Dedifferentiated amniotic fluid mesenchymal stem cell (primary cell): ENCODE measurements around the gene HS3ST5.

ENCODE experiments used
- DNase-seq: peaks from one replicate; pipeline ENCODE4 v3.0.0-alpha.2; 2016; ENCODE audit errors: extremely low spot score

HS3ST5 gene

GRCh38 chr6:114194362-114195026 is 148.3 kb downstream of the HS3ST5 start:
- peak; percentile 46 for DNase-seq

GRCh38 chr6:114187563-114187962 is 155.3 kb downstream of the HS3ST5 start:
- DNase-seq, result no peak

GRCh38 chr6:114181664-114182063 is 161.2 kb downstream of the HS3ST5 start:
- no peak for DNase-seq

GRCh38 chr6:114179411-114179810 is 163.4 kb downstream of the HS3ST5 start:
- no peak for DNase-seq

- no peak for DNase-seq
Observed at GRCh38 chr6:114176726-114177125, 166.1 kb downstream of the HS3ST5 start.

GRCh38 chr6:114172576-114173260 is 170.1 kb downstream of the HS3ST5 start:
- no peak for DNase-seq

GRCh38 chr6:114171473-114171872 is 171.3 kb downstream of the HS3ST5 start:
- DNase-seq, result no peak

GRCh38 chr6:114170958-114171387 is 171.8 kb downstream of the HS3ST5 start:
- no peak for DNase-seq

- no peak for DNase-seq
Observed at GRCh38 chr6:114170372-114170771, 172.5 kb downstream of the HS3ST5 start.

GRCh38 chr6:114169763-114170162 is 173.1 kb downstream of the HS3ST5 start:
- no peak for DNase-seq

- no peak for DNase-seq
Observed at GRCh38 chr6:114167583-114168576, 174.9 kb downstream of the HS3ST5 start.

- no peak for DNase-seq
Observed at GRCh38 chr6:114164207-114164606, 178.6 kb downstream of the HS3ST5 start.

- no peak for DNase-seq
Observed at GRCh38 chr6:114162691-114163347, 180.0 kb downstream of the HS3ST5 start.

GRCh38 chr6:114160881-114161280 is 181.9 kb downstream of the HS3ST5 start:
- DNase-seq, result no peak

- no peak for DNase-seq
Observed at GRCh38 chr6:114159727-114160126, 183.1 kb downstream of the HS3ST5 start.

- no peak for DNase-seq
Observed at GRCh38 chr6:114158838-114159694, 183.8 kb downstream of the HS3ST5 start.

- DNase-seq, result no peak
Observed at GRCh38 chr6:114158411-114158810, 184.4 kb downstream of the HS3ST5 start.

- no peak for DNase-seq
Observed at GRCh38 chr6:114157848-114158247, 185.0 kb downstream of the HS3ST5 start.

- no peak for DNase-seq
Observed at GRCh38 chr6:114155763-114156162, 187.1 kb downstream of the HS3ST5 start.

- no peak for DNase-seq
Observed at GRCh38 chr6:114154812-114155211, 188.0 kb downstream of the HS3ST5 start.

- DNase-seq, result no peak
Observed at GRCh38 chr6:114153448-114153847, 189.4 kb downstream of the HS3ST5 start.
